A204.1 (cell line): ENCODE results near the gene KNDC1.
"Not testable (repeated sequence)": the region's sequence is repeated elsewhere in the genome, so short reads cannot be mapped to it uniquely, and the experiment has no call there.

Experiments used
- FAIRE-seq: peaks from 2 replicates; lab custom pipeline; 2012; peaks lifted over from hg19 to GRCh38; lab: Jason Lieb, UNC

The KNDC1 gene

DNA sequence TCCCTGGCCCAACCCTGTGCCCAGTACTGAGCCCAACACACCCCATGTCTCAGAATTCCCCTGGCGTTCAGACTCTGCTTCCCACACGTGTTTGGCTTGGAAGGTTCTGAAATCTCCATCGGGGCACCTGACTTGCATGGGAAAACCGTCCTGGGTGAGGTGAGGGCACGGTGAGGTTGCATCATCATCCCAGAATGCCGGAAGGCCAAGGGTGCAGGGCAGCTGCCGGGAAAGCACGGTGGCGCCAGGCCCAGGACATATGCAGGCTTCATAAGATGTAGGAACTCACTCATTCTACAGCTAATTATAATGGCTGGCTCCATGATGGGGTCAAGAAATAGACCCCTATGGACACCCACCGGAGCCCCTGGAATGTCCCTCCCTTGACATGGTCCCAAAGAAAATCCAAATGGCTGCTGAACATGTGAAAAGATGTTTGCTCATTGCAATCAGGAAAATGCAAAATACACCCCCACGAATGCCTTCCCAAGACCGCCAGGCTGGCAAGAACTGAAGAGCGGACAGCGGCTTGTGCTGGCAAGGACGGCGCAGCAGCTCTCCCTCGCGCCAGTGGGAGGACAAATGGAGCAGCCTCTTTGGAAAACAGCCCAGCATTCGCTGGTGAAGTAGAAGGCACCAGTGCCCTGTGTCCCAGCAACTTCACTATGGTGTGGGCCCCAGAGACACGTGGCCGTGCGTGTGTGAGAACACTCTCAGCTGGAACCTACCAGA lies 2.3 kb downstream of the KNDC1 start:
- no peak for FAIRE-seq

DNA sequence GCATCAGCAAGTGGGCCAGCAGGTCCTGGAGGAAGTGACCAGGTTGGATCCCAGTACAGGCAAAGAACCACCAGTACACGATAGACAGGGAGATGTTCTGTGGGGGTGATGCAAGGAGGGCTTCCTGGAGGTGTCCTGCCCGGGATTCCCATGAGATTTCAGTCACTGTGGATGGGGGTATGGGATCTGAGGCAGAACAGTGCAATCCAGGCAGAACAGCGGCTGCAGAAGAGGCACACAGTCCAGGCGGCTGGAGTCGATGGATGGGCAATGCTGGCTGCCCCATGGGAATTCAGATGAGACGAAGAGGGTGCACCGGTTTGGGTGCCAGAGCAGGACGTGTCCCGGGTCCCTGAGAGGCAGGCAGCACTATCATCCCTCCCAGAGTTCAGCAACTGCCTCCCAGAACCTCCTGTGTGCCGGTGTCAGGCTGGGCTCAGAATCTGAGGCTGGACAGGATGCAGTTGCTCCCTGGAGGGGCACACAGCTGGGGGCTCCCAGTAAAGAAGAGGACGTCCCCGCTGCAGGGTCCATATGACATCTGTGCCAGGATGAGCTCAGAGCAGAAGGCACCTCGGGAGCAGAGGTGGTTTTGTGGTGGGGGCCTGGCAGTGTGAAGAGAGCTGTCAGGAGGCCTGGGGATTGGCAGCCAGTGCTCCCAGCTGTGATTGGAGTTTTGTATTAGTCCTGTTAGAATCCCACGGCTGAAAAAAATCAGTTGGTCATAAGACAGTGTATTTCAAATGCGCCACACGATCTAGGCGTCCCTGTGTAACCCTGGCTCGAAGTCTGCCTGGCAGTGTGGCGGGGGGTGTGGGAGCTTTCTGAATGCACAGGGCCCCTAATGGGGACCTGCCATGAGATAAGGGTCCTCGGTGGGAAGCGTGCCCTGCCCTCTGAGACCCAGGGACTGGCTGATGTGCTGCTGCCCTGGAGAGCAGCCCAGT lies 3.2 kb downstream of the KNDC1 start:
- no peak for FAIRE-seq

DNA sequence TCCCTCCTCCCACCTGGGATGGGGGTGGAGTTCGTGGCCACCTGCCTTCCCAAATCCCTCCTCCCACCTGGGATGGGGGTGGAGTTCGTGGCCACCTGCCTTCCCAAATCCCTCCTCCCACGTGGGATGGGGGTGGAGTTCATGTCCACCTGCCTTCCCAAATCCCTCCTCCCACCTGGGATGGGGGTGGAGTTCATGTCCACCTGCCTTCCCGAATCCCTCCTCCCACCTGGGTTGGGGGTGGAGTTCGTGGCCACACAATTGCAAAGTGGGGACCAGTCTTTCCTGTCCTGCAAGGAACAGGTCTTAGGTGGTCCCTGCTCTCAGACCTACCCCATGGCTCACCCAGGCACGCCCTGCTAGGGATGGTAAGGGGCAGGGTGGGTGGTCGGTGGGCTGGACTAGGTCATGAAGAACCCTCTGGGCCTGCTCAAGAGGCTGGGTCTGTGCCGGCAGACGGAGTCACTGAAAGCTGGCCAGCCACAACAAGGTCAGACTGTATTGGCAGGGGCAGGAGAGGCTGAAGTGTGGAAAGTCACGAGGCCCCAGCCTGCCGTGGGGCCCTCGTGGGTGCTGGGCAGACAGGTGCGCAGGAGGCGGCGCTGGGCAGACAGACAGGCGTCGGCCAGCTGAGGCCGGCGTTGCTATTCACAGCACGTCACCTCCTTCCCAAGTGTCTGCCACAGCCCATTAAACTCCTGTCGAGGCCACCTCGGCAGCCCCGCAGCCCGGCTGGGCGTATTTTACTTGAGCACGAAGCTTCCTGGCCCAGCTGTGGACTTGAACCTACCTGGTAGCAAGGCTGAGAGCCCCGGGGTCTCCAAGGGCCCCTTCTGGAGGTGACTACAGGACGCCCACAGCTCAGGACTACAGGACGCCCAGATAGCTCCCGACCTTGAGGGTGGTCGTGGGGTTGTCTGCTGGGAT lies 4.1 kb downstream of the KNDC1 start:
- no peak for FAIRE-seq

DNA sequence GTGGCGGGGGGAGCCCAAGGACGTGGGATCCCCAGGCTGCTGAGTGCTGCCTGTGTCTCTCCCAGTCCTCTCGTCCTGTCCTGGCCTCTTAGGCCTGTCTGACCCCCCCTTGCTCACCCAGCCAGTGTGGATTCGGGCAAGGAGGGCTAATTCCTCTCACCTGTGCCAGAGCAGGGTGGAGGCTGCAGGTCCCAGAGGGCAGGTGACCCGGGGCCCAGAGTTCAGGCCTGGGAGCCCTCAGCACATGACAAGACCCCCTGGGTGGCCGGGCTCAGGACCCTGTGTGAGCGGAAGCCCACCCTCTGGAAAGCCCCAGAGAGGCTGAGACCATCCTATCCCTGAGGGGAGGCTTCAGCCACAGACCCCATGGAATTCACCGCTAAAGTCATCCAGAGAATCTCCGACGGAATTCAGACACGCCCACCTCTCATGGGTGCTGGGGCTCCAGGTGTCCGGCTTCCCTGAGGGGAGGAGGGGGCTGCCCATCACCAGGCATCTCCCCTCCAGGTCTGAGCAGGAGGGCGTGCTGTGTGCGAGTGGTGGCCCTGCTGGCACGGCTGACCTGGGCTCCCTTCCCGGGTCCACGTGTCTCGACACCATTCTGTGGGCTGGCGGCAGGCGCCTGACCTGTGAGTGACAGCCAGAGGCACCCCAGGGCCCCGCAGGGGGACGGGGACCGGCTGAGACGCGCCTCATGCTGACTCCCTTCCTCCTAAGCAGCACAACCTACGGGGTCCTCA lies 5.0 kb downstream of the KNDC1 start:
- FAIRE-seq, result no peak

DNA sequence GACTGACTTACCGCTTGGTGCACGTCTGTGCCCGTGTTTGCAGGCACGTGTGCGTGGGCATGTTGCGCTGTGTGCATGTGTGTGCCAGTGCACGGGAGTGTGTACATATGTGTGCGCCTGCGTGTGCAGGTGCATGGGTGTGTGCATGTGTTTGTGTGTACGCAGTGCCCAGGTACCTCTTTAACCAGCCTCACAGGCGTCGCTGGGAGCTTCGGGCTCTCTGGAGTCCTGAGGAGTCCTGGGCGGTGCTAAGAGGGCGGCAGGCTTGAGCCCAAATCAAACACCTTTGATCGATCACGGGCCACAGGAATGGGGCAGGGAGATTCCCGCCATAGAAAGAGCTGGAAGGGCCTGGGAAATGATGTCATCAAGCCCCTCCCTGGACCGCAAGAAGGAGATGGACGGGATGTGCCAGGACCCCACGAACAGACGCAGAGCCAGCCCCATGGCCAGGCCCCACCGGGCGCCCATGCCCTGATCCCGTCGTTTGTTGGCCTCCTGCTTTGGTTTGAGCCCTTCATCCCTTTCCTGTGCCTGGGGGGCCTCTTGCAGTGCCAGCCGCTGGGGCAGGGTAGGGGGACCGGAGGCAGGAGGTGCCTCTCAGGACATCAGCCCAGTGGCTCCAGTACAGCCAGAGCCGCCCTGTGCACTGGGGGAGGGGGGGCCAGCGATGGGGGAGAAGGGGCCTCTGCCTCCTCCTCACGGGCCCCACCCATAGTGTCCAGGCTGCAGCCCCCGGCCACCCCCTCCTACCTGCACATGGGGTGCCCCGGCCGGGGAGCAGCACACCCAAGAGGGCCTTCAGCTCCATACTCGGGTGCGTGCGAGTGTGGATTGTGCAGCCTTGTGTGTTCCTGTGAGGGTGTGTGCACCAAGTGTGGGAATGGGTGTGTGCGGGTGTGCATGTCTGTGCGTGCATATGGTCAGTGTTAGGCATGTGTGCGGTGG lies 5.8 kb downstream of the KNDC1 start:
- no peak for FAIRE-seq

DNA sequence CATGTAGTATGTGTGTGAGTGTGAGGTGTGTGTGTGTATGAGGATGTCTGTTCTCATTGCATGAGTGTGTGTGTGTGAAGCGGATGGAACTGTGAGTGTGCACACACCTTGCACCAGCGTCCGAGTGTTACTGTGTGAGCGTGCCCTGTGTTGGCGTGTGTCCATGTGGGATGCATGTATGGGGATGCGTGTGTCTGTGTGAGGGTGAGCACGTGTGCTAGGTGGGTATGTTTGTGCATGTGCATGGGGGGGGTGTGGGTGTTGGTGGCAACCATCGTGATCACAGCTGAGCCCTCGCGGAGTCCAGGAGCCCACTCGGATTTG lies 6.4 kb downstream of the KNDC1 start:
- FAIRE-seq, result no peak

DNA sequence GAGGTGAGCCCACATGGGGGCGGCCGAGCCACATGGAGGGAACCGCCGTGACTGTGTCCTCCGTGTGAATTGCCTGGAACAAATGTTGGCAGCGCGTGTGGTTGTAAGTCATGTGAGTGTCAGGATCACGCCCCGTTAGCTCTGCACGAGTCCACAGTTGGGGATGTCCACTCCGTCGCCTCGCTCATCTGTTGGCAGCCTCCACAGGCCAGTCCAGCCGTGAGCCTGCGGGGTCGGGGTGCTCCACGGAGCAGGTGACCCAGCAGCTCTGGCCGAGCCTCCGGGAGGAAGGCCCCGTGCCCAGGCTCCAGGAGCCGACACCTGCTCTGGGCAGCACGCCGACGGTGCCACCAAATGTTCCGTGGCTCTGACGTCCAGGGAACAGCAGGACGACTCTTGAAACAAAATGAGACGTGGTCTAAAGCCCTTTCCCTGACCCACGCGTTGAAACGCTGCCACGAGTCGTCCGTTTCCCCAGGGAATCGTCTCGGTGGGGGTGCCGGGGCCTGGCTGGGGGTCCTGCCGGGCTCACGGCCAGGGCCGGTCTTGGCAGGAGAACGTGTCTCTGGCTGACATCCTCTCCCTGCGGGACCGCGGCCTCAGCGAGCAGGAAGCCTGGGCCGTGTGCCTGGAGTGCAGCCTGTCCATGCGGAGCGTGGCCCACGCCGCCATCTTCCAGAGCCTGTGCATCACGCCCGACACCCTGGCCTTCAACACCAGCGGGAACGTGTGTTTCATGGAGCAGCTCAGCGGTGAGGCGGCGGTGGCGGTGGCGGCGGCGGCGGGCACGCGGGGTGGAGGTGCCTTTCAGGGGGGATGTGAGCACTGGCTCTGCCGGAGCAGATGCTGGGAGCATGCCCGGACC lies 7.0 kb downstream of the KNDC1 start:
- FAIRE-seq, result no peak

DNA sequence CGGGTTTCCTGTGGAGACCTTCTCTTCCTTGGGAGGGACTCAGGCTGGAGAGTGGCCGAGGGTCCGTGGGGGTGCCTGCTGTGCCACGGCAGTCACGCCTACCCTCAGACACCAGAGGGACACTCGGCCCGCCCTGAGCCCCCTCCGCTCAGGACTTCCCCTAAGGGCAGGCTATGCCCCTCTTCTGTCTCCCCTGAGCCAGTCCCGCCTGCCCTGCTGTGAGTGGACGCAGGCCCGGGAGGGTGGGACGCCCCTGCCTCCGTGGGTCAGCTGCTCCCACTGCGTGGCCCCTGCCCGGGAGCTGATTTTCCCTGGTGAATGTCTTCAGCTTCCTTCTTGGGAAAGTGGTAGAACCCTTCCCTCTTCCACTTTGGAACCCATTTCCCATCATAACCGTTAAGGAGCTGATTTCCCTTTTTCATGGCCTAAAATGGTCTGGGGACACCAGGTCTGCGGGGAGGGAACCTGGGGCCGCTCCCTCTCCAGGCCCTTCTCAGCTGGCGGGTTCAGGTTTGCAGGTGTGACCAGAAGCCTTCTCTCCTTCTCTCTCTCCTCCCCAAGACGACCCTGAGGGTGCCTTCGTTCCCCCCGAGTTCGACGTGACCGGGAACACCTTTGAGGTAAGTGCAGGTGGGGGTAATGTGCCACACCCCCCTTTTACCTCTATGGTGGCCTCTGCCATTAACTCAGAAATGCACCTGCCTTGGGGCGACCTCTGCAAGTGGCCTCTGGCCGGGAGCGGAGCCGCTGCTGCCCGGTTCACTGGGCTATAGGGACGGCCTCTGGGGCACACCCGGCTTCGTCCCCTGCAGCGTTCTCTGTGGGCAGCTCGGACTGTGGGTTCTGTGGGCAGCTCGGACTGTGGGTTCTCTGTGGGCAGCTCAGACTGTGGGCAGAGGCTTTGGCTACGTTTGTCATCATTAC lies 7.9 kb downstream of the KNDC1 start:
- no peak for FAIRE-seq

DNA sequence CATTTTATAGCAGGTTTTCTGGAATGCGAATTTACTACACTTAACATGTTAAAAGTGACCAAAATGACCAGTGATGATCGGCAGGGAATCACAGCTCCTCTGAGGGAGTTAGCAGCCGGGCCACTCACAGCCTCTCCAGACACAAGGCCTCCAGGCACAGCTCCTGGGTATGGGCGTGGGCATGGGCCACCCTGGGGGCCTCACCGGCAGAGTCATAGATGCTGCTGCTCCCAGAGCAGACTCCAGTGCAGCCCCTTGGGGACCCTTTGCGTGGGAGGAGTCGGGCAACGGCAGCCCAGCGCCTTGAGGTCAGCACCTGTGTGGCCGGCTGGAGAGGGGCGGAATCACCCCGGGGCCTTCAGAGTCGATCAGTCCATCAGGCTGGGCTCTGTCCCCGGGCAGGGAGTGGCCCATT lies 8.6 kb downstream of the KNDC1 start:
- FAIRE-seq, result no peak

DNA sequence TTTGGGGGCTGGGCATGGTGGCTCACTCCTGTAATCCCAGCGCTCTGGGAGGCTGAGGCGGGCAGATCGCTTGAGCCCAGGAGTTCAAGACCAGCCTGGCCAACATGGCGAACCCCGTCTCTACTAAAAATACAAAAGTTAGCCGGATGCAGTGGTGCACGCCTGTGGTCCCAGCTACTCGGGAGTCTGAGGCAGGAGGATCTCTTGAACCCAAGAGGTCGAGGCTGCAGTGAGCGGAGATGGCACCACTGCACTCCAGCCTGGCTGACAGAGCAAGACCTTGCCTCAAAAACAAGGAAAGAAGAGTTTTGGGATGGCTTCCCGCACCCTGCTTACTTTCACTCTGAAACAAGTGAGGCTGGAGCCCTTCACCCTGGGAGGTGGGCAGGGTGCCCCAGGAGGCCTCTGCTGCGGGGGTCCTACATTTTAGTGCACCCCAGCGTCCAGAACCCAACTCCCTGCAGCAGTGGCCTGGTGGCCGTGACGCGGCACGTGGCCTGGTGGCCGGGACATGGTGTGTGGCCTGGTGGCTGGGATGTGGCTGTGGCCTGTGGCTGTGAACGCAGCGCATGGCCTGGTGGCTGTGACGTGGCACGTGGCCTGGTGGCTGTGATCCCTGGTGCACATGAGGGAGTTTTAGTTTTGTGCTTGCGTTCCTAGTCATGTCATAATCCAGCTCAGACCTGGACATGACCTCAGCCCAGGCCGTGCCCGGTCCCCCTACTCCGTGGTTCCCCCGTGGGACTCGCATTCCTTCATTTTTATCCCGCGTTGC lies 9.3 kb downstream of the KNDC1 start:
- no peak for FAIRE-seq

DNA sequence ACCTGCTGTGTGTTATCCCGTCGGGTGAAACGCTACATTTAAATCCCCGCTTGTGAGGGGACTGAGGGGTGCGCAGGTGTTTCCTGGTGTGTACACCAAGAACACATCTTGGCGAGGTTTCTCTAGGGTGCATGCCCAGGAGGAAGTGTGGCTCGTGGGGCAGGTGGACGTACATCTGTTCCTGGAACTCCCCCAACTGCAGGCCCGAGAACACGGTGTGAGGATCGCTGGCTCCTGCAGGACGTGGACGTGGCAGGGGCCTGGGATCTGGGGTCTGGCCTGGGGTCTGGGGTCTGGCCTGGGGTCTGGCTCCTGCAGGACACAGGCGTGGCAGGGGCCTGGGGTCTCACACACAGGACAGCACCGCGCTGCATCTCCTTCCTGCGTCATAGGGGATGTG lies 10.1 kb downstream of the KNDC1 start:
- FAIRE-seq, result no peak

DNA sequence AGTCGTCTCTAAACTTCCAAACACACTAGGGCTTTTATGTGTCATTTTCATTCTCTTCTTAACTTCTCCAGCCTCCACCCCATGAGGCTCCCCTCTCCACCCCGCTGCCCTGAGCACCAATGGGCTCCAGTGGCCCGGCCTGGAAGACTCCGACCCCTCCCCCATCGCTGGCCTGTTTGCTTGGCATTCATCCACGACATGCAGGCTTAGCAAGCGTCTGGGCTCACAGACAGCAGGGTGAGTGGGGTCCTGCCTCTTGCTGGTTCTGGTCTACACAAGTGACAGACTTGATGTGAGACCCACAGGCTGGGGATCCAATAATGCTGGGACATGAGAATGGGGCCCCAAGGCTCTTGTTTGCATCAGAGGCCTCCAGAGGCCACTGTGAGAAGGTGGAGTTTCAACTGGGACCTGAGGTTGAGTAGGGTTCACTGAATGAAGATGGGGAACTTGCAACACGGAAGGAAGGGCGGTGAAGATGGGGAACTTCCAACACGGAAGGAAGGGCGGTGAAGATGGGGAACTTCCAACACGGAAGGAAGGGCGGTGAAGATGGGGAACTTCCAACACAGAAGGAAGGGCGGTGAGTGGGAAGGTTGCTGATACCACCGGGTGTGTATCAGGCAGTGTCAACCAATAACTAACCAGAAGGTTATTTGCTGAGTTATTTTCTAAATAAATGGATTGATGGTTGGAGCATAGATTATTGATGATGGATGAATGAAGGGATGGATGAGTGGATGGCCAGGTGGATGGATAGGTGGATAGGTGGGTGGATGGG lies 14.0 kb downstream of the KNDC1 start:
- FAIRE-seq, result no peak

DNA sequence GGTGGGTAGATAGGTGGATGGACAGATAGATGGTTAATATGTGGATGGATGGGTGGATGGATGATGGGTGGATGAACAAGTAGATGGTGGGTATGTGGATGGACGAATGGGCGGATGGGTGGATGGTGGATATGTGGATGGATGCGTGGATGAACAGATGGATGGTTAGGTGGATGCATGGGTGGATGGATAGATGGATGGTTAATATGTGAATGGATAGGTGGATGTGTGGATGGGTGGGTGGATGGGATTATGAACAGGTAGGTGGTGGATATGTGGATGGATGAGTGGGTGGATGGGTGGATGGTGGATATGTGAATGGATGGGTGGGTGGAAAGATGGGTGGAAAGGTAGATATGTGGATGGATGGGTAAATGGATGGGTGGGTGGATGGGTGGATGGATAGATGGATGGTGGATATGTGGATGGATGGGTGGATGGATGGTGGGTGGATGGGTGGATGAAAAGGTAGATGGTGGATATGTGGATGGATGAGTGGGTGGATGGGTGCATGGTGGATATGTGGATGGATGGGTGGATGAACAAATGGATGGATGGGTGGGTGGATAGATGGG lies 14.8 kb downstream of the KNDC1 start:
- FAIRE-seq, result no peak

DNA sequence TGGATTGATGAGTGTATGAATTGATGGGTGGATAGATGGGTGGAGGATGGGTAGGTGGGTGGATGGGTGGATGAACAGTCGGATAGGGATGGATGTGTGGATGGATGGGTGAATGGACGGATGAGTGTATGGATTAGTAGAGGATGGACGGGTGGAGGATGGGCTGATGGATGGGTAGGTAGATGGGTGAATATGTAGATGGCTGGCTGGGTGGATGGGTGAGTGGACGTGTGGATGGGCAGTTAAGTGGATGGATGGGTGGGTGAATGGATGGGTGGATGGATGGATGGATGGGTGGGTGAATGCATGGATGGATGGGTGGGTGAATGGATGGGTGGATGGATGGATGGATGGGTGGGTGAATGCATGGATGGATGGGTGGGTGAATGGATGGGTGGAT lies 15.6 kb downstream of the KNDC1 start:
- not testable (repeated sequence) for FAIRE-seq

DNA sequence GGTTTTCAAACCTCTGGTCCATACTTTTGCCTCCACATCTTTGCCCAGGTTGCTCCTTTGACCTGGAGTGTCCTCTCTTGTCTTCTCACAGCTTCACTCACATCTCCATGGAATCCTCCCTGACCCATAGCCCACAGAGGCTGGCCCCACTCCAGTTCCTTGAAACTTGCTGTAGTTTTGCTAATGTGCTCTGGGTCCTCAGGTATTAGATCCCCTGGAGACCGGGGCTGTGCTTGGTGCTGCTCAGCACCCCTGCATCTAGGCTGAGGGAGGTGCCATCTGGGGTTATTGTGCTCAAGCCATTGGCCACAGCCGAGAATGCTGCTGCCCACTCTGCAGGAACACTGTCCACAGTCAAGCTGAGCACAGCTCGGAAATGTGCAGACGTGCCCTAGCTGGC lies 16.5 kb downstream of the KNDC1 start:
- FAIRE-seq, result no peak

DNA sequence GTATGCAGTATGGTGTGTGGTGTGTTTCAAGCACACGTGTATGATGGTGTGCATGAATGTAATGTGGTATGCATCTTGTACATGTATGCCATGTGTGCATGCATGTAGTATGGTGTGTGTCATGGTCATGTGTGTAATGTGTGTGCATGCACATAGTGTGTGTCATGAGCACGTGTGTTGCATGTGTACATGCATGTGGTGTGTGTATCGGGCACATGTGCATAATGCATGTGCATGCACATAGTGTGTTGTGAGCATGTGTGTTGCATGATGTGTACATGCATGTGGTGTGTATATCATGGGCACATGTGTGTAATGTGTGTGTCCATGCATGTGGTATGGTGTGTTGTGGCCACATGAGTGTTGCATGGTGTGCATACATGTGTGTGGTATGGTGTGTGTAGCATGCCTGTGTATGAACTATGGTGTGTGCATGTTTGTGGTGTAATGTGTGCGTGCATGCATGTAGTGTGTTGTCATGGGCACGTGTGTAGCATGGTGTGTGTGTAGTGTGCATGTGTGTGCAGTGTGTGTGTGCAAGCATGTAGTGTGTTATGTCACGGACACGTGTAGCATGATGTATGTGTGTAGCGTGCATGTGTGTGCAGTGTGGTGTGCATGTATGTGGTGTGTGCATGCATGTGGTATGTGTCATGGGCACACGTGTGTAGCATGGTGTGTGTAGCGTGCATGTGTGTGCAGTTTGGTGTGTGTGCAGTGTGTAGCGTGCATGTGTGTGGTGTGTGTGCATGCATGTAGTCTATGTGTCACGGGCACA lies 17.6 kb downstream of the KNDC1 start:
- FAIRE-seq, result no peak
